Dendritic cell treated with granulocyte-macrophage colony-stimulating factor and Interleukin-4, amounts not matched to agents 40 ng/mL and 50 ng/mL, for 4 days (primary cell): ENCODE measurements around the gene GBF1.
A peak's percentile ranks its signal among the peaks of the same experiment; 100 is the strongest.

ENCODE experiments used
- H3K27ac Mint-ChIP-seq: one replicate; pipeline ENCODE4 v1.8.0; 2022; ENCODE audit warnings: mild to moderate bottlenecking, mixed read lengths
- H3K27me3 Mint-ChIP-seq: one replicate; pipeline ENCODE4 v1.8.0; 2022; ENCODE audit warnings: mild to moderate bottlenecking, mixed read lengths
- H3K36me3 Mint-ChIP-seq: one replicate; pipeline ENCODE4 v1.8.0; 2022; ENCODE audit warnings: low read depth, mixed read lengths
- H3K4me1 Mint-ChIP-seq: one replicate; pipeline ENCODE4 v1.8.0; 2022; ENCODE audit warnings: low read depth, mixed read lengths
- H3K4me3 Mint-ChIP-seq: one replicate; pipeline ENCODE4 v1.8.0; 2022; ENCODE audit warnings: mild to moderate bottlenecking, moderate library complexity, mixed read lengths
- H3K9me3 Mint-ChIP-seq: one replicate; pipeline ENCODE4 v1.8.0; 2022; ENCODE audit warnings: mixed read lengths
- intact Hi-C: fragments of 100-400 bp; cut with micrococcal nuclease; formaldehyde crosslinking; loops from one replicate; pipeline ENCODE4 v1.15.0; 2022

GBF1 gene

DNA sequence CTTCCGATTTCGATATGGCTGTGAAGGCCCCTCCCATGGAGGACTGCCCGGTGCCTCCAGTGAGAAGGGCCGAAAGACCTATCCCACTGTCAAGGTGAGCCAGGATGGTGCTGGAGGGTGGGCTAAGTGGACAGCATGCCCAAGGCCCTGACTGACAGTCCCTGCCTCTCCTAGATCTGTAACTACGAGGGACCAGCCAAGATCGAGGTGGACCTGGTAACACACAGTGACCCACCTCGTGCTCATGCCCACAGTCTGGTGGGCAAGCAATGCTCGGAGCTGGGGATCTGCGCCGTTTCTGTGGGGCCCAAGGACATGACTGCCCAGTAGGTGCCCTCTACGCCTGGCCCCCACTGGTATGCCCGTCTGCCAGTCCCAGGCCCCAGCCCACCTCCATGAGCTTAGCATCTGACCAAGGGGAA, 151.4 kb downstream of the GBF1 start:
- H3K4me1 Mint-ChIP-seq, result peaks cover 63% of the 10 kb centered on the region
- H3K36me3 Mint-ChIP-seq, result peaks cover 75% of the 10 kb centered on the region

DNA sequence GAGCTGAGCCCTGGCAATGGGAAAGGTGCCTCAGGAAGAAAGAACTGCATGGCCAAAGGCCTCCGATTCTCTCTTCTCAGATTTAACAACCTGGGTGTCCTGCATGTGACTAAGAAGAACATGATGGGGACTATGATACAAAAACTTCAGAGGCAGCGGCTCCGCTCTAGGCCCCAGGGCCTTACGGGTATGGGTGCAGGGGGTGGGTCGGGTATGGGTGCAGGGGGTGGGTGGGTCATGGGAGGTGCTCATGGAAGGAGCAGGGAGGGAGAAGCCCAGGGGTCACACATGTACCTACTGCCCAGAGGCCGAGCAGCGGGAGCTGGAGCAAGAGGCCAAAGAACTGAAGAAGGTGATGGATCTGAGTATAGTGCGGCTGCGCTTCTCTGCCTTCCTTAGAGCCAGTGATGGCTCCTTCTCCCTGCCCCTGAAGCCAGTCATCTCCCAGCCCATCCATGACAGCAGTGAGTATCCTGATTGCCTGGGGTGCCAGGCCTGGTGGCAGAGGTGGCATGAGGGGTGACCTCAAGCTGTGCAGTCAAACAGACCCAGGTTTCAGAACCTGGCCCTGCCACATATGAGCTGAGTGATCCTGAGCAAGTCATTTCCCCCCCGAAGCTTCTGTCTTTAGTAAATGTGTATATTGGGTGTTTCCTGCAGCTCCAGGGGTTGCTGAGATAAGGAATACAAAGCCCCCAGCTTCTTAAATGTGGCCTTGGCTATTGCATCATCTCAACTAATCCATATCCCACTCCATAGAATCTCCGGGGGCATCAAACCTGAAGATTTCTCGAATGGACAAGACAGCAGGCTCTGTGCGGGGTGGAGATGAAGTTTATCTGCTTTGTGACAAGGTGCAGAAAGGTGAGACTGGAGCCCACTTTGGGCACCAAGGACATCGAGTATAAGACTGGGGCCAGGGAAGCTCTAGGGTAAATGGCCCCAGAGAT, 152.2 kb downstream of the GBF1 start:
- H3K36me3 Mint-ChIP-seq, result peaks cover 82% of the 10 kb centered on the region
- peak overlapping the region; percentile 100 for H3K4me3 Mint-ChIP-seq
- H3K27ac Mint-ChIP-seq, result peak overlapping the region; percentile 100
- peaks cover 6% of the 10 kb centered on the region for H3K27me3 Mint-ChIP-seq
- H3K4me1 Mint-ChIP-seq, result peaks cover 57% of the 10 kb centered on the region
- no peaks in the 10 kb centered on the region for H3K9me3 Mint-ChIP-seq
- intact Hi-C loops, result loop anchor here (5.0 kb wide), 1 partner anchor 170 kb away; the partner anchor contains the start of gene ELOVL3

More for the DNA sequence above, 151.4 kb downstream of the GBF1 start:
- peaks cover 10% of the 10 kb centered on the region for H3K27me3 Mint-ChIP-seq
- H3K9me3 Mint-ChIP-seq, result no peaks in the 10 kb centered on the region
- intact Hi-C loops, result loop anchor here (5.0 kb wide), 1 partner anchor 169 kb away; the partner anchor contains the start of gene ELOVL3
- peak overlapping the region; percentile 100 for H3K27ac Mint-ChIP-seq
- H3K4me3 Mint-ChIP-seq, result peak overlapping the region; percentile 100

DNA sequence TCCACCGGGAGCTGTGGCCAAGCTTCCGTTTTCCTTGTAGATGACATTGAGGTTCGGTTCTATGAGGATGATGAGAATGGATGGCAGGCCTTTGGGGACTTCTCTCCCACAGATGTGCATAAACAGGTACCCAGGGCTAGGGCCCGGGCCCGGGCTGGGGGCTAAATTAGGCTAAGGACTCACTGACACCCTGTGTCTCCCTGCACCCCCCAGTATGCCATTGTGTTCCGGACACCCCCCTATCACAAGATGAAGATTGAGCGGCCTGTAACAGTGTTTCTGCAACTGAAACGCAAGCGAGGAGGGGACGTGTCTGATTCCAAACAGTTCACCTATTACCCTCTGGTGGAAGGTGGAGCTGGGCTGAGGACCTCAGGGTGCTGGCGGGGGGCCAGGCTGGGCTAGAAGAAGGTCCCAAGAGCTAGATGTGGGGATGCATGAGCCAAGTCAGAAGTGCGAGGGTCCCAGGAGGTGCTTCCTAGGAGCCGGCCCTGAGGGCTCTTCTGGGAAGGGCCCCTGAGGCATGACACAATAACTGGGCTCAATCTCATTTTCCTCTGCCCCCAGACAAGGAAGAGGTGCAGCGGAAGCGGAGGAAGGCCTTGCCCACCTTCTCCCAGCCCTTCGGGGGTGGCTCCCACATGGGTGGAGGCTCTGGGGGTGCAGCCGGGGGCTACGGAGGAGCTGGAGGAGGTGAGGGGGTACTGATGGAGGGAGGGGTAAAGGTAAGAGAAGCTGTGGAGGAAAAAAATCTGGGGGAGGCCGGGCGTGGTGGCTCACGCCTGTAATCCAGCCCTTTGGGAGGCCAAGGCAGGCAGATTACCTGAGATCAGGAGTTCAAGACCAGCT, 153.1 kb downstream of the GBF1 start:
- intact Hi-C loops, result loop anchor here (5.0 kb wide), 1 partner anchor 171 kb away; the partner anchor contains the start of gene ELOVL3
- Mint-ChIP-seq H3K9me3 (no peaks in the 10 kb centered on the region), H3K27ac (peak overlapping the region; percentile 79), H3K27me3 (no peaks in the 10 kb centered on the region), H3K4me3 (peak overlapping the region; percentile 66), H3K4me1 (peaks cover 51% of the 10 kb centered on the region), H3K36me3 (peaks cover 90% of the 10 kb centered on the region)

DNA sequence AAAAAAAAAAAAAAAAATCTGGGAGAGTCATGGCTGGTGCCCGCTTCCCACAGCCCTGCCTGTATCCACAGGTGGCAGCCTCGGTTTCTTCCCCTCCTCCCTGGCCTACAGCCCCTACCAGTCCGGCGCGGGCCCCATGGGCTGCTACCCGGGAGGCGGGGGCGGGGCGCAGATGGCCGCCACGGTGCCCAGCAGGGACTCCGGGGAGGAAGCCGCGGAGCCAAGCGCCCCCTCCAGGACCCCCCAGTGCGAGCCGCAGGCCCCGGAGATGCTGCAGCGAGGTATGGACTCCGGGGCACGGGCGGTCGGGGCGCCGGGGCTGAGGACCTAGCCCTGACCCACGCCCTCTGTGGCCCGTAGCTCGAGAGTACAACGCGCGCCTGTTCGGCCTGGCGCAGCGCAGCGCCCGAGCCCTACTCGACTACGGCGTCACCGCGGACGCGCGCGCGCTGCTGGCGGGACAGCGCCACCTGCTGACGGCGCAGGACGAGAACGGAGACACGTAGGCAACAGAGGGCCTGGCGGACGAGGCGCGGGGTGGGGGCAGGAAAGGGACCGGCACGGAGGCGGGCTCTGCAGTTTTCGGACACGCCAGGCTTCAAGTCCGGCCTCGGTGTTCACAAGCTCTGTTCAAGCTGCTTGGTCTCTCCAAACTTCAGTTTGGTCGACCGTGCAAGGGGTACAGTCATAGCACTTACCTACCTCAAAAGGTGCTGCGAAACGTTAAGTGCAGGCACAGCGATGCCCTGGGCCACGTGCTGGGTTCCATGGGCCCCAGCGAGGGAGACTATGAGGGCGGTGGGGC, 154.1 kb downstream of the GBF1 start:
- Mint-ChIP-seq H3K4me1 (peaks cover 45% of the 10 kb centered on the region), H3K27ac (peak overlapping the region; percentile 79), H3K36me3 (peaks cover 88% of the 10 kb centered on the region), H3K9me3 (no peaks in the 10 kb centered on the region), H3K27me3 (peaks cover 2% of the 10 kb centered on the region), H3K4me3 (peak overlapping the region; percentile 66)
- intact Hi-C loops, result loop anchor here (5.0 kb wide), 1 partner anchor 172 kb away; the partner anchor contains the start of gene ELOVL3

DNA sequence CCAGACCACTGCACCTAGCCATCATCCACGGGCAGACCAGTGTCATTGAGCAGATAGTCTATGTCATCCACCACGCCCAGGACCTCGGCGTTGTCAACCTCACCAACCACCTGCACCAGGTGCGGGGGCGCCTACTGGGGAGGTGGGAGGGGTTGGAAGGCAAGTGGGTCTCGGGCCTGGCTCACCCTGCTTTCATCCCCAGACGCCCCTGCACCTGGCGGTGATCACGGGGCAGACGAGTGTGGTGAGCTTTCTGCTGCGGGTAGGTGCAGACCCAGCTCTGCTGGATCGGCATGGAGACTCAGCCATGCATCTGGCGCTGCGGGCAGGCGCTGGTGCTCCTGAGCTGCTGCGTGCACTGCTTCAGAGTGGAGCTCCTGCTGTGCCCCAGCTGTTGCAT, 154.7 kb downstream of the GBF1 start:
- Mint-ChIP-seq H3K27me3 (peaks cover 5% of the 10 kb centered on the region), H3K4me1 (peaks cover 45% of the 10 kb centered on the region), H3K27ac (no peak overlapping the region), H3K9me3 (no peaks in the 10 kb centered on the region), H3K4me3 (peak overlapping the region; percentile 66), H3K36me3 (peaks cover 84% of the 10 kb centered on the region)
- intact Hi-C loops, result no loop called here

DNA sequence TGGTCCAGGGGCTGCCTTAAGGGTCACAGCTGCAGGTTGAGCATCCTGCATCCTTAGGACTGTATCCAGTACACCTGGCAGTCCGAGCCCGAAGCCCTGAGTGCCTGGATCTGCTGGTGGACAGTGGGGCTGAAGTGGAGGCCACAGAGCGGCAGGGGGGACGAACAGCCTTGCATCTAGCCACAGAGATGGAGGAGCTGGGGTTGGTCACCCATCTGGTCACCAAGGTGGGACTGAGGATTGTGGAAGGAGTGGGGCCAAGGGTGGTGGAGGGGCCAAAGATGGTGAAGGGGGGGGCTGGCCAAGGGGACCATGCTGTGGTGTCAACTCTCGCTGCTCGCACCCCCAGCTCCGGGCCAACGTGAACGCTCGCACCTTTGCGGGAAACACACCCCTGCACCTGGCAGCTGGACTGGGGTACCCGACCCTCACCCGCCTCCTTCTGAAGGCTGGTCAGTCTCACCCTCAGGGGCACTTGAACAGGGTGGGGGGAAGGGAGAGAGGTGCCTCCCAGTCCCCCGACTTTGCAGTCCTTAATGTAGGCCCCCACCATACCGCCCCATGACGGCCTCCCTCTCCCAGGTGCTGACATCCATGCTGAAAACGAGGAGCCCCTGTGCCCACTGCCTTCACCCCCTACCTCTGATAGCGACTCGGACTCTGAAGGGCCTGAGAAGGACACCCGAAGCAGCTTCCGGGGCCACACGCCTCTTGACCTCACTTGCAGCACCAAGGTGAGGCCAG, 155.4 kb downstream of the GBF1 start:
- Mint-ChIP-seq H3K27me3 (peaks cover 10% of the 10 kb centered on the region), H3K4me3 (no peak overlapping the region), H3K9me3 (no peaks in the 10 kb centered on the region), H3K27ac (no peak overlapping the region), H3K4me1 (peaks cover 46% of the 10 kb centered on the region), H3K36me3 (peaks cover 79% of the 10 kb centered on the region)
- intact Hi-C loops, result no loop called here

DNA sequence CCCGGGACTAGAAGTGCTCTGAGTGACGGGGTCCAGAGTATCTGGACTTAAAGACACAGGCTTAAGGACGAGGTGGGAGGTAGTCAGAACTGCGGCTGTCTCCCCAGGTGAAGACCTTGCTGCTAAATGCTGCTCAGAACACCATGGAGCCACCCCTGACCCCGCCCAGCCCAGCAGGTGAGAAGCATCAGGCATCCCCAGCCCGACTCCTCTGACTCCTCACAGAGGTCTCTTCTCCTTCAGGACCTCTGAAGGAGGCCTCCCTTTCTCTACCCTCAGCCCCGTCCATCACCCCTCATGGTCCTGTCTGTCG, 156.0 kb downstream of the GBF1 start:
- no peak overlapping the region for H3K4me3 Mint-ChIP-seq
- H3K27me3 Mint-ChIP-seq, result peaks cover 15% of the 10 kb centered on the region
- peaks cover 74% of the 10 kb centered on the region for H3K36me3 Mint-ChIP-seq
- H3K4me1 Mint-ChIP-seq, result peaks cover 47% of the 10 kb centered on the region
- intact Hi-C loops, result no loop called here
- no peak overlapping the region for H3K27ac Mint-ChIP-seq
- no peaks in the 10 kb centered on the region for H3K9me3 Mint-ChIP-seq

DNA sequence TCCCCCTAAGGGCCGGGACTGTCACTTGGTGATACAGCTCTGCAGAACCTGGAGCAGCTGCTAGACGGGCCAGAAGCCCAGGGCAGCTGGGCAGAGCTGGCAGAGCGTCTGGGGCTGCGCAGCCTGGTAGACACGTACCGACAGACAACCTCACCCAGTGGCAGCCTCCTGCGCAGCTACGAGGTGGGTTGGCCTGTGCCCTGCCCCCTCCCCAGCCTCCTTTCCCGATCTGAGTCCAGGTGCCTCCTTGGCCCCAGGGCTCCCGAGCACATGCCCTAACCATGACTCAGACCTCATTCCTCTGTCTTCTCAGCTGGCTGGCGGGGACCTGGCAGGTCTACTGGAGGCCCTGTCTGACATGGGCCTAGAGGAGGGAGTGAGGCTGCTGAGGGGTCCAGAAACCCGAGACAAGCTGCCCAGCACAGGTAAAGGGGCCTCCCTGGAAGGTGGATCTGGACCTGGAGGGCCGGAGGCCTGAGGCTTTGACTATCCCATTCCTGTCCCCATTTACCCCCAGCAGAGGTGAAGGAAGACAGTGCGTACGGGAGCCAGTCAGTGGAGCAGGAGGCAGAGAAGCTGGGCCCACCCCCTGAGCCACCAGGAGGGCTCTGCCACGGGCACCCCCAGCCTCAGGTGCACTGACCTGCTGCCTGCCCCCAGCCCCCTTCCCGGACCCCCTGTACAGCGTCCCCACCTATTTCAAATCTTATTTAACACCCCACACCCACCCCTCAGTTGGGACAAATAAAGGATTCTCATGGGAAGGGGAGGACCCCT, 156.6 kb downstream of the GBF1 start:
- Mint-ChIP-seq H3K4me3 (no peak overlapping the region), H3K36me3 (peaks cover 67% of the 10 kb centered on the region), H3K9me3 (no peaks in the 10 kb centered on the region), H3K4me1 (peaks cover 44% of the 10 kb centered on the region), H3K27ac (no peak overlapping the region), H3K27me3 (peaks cover 21% of the 10 kb centered on the region)
- intact Hi-C loops, result no loop called here

DNA sequence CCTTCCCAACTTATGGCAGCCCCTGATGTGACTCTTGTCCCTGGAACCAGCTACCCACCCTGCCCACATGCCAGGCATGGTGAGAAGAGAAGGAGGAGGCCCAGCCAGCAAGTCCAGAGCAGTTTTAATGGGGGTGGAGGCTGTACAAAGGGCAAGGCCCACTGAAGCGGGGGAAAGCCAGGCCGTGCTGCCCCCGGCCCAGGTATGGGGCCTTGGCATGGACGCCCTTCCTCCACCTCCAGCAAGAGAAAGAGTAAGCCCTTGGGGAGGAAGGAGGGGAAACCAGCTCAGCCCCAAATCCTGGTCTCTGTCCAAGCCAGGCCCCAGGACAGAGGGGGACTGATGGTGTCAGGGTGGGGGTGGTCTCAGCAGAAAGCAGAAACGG, 157.2 kb downstream of the GBF1 start:
- peaks cover 61% of the 10 kb centered on the region for H3K36me3 Mint-ChIP-seq
- peaks cover 26% of the 10 kb centered on the region for H3K27me3 Mint-ChIP-seq
- peaks cover 45% of the 10 kb centered on the region for H3K4me1 Mint-ChIP-seq
- intact Hi-C loops, result no loop called here
- H3K9me3 Mint-ChIP-seq, result no peaks in the 10 kb centered on the region
- no peak overlapping the region for H3K27ac Mint-ChIP-seq
- H3K4me3 Mint-ChIP-seq, result no peak overlapping the region

DNA sequence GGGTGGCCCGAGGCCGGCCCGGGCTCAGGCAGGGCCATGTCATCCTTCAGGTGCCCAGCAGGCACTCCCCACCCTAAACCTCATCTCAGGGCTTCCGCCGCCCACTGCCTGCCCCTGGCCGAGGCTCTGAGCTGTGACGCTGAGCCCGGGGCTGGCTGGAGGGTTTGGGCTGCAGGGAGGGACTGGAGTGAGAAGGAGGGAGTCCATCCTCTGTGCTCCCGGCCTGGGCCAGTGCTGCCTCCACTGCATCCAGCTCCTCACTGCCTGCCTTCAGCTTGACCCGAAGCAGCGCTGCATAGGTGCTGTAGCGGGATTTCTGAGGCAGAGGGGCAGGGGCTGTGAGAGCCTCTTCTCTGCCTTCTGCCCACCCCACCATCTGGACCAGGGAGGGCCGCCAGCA, 157.8 kb downstream of the GBF1 start:
- Mint-ChIP-seq H3K4me1 (peaks cover 45% of the 10 kb centered on the region), H3K27ac (no peak overlapping the region), H3K36me3 (peaks cover 55% of the 10 kb centered on the region), H3K4me3 (no peak overlapping the region), H3K27me3 (peaks cover 33% of the 10 kb centered on the region), H3K9me3 (no peaks in the 10 kb centered on the region)
- intact Hi-C loops, result no loop called here

DNA sequence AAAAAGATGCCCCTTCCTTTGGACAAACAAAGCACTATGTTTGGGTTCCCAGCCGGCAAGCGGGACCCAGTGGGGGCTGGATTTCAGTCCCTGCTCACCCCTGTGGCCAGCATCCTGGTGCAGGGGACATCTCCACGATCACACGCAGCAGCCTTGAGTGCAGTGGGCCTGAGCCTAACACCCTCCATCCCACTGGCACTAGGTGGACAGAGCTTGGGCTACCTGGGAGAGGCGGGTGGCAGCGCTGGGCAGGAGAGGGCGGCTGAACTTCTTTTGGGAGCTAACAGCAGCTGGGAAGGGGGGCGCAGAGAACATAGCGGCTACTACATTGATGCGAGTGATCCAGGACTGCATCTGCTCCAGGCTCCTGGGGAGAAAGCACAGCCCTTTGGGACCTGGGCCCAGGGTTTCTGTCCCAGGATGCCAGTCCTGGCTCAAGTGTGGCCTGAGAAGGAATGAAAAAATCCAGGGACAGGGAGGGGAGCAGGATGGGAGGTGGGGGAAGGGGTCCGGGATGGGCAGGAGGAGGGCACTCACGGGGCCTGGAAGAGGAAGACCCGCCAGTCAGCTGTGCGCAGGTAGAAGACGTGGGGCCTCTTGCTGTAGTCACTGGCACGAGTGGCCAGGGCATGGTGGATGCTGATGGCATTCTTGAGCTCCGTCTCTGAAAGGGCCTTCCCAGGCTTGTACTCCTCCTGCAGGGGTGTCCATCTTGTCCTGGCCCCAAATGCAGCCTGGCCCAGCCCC, 159.2 kb downstream of the GBF1 start:
- Mint-ChIP-seq H3K27me3 (peaks cover 44% of the 10 kb centered on the region), H3K27ac (no peak overlapping the region), H3K4me3 (no peak overlapping the region), H3K4me1 (peaks cover 44% of the 10 kb centered on the region), H3K9me3 (no peaks in the 10 kb centered on the region), H3K36me3 (peaks cover 43% of the 10 kb centered on the region)
- intact Hi-C loops, result no loop called here

DNA sequence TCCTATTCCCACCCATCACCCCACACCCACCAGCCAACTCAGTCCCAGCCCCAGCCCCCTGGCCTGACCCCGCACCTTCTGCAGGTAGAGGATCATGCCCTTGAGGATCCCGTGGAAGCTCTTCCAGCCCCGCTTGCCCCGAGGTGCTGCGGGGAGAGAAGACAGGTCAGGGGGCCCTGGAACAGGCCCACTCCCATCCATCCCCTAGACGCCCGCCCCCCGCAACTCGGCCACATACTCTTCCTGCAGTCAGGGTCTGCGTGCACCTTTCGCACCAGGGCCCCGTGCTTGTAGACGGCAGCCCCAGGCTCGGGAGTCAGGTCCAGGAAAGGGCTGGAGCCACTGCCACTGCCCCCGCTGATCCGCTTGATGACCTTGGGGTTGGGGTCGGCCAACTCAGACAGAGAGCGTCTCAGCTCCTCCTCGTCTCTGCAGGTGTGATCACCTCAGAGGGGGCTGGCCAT, 159.8 kb downstream of the GBF1 start:
- no peaks in the 10 kb centered on the region for H3K9me3 Mint-ChIP-seq
- no peak overlapping the region for H3K27ac Mint-ChIP-seq
- intact Hi-C loops, result no loop called here
- H3K4me1 Mint-ChIP-seq, result peaks cover 46% of the 10 kb centered on the region
- no peak overlapping the region for H3K4me3 Mint-ChIP-seq
- peaks cover 37% of the 10 kb centered on the region for H3K36me3 Mint-ChIP-seq
- peaks cover 50% of the 10 kb centered on the region for H3K27me3 Mint-ChIP-seq
